Measurements from ENCODE around the gene TENM4. TPM values are rescaled to one million over a fixed set of nuclear protein-coding genes. Genes with fewer than 3 reads are reported as not detected.

Gene TENM4
- total RNA-seq, 1 donor from 2014 or later: 43.2 TPM

DNA sequence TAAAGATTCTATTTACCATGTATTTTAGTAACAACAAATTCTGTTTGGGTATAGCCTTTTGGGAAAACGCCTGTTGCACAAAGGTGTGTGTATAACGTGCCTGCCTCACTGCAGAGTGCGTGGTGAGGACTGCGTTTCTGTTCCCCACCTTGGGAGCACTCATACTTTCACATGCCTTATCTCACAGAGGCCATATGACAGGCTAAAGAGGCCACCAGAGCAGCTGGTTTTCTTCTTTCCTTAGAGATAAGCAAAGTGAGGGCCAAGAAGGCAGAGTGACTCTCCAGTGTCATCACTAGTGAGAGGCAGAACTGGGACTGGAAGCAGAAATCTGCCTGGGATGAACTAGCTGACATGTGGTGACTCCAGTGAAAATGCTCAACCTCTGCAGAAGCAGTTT, 497.0 kb downstream of the TENM4 start:
- Mint-ChIP-seq H3K4me1 (peaks cover 44% of the 10 kb centered on the region), H3K36me3 (ENCODE audit: low read depth) (peaks cover 5% of the 10 kb centered on the region)
- no peak for DNase-seq (ENCODE audit: low read depth, low spot score)

DNA sequence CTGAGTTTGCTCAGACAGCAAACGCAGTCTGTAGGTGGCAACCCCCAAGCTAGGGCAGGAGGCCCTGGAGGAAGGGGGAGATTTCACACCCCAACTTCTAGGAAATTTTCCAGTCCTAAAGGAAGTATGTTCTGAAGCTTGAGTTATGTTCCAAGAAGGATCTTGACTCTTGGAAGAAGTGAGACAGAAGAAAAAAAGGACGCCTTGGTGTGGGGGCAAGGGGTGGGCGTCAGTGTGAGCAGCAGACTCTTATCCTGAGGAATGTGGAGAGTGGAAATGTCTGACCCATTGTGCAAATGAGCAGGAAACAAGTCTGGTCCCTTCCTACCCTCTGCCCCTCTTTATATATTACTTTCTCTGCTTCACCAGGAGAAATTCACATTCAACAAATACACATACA, 497.7 kb downstream of the TENM4 start:
- no peak overlapping the region for H3K4me3 Mint-ChIP-seq
- H3K27me3 Mint-ChIP-seq (ENCODE audit: low read depth): peaks cover 45% of the 10 kb centered on the region
- H3K9me3 Mint-ChIP-seq: peaks cover 2% of the 10 kb centered on the region
- no peak overlapping the region for H3K27ac Mint-ChIP-seq (ENCODE audit: unreplicated experiment)
- H3K4me1 Mint-ChIP-seq: peaks cover 41% of the 10 kb centered on the region
- TF ChIP-seq, protein P1, sequence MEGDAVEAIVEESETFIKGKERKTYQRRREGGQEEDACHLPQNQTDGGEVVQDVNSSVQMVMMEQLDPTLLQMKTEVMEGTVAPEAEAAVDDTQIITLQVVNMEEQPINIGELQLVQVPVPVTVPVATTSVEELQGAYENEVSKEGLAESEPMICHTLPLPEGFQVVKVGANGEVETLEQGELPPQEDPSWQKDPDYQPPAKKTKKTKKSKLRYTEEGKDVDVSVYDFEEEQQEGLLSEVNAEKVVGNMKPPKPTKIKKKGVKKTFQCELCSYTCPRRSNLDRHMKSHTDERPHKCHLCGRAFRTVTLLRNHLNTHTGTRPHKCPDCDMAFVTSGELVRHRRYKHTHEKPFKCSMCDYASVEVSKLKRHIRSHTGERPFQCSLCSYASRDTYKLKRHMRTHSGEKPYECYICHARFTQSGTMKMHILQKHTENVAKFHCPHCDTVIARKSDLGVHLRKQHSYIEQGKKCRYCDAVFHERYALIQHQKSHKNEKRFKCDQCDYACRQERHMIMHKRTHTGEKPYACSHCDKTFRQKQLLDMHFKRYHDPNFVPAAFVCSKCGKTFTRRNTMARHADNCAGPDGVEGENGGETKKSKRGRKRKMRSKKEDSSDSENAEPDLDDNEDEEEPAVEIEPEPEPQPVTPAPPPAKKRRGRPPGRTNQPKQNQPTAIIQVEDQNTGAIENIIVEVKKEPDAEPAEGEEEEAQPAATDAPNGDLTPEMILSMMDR (conservative IDR thresholded peaks at IDR 0.05): no peak
- peaks cover 5% of the 10 kb centered on the region for H3K36me3 Mint-ChIP-seq (ENCODE audit: low read depth)
- DNase-seq (ENCODE audit: low read depth, low spot score): no peak

More for the DNA sequence above, 497.0 kb downstream of the TENM4 start:
- TF ChIP-seq, protein P1 (conservative IDR thresholded peaks at IDR 0.05): no peak
- Mint-ChIP-seq H3K27me3 (ENCODE audit: low read depth) (peaks cover 50% of the 10 kb centered on the region), H3K9me3 (peaks cover 2% of the 10 kb centered on the region), H3K27ac (ENCODE audit: unreplicated experiment) (no peak overlapping the region), H3K4me3 (no peak overlapping the region)

GRCh38 chr11:78941226-78941851, 499.5 kb downstream of the TENM4 start:
- H3K27me3 Mint-ChIP-seq (ENCODE audit: low read depth): peaks cover 39% of the 10 kb centered on the region
- no peak overlapping the region for H3K4me3 Mint-ChIP-seq
- H3K36me3 Mint-ChIP-seq (ENCODE audit: low read depth): no peaks in the 10 kb centered on the region
- H3K4me1 Mint-ChIP-seq: peaks cover 41% of the 10 kb centered on the region
- TF ChIP-seq, protein P1 (conservative IDR thresholded peaks at IDR 0.05): no peak
- DNase-seq (ENCODE audit: low read depth, low spot score): no peak
- no peaks in the 10 kb centered on the region for H3K9me3 Mint-ChIP-seq
- H3K27ac Mint-ChIP-seq (ENCODE audit: unreplicated experiment): no peak overlapping the region

DNA sequence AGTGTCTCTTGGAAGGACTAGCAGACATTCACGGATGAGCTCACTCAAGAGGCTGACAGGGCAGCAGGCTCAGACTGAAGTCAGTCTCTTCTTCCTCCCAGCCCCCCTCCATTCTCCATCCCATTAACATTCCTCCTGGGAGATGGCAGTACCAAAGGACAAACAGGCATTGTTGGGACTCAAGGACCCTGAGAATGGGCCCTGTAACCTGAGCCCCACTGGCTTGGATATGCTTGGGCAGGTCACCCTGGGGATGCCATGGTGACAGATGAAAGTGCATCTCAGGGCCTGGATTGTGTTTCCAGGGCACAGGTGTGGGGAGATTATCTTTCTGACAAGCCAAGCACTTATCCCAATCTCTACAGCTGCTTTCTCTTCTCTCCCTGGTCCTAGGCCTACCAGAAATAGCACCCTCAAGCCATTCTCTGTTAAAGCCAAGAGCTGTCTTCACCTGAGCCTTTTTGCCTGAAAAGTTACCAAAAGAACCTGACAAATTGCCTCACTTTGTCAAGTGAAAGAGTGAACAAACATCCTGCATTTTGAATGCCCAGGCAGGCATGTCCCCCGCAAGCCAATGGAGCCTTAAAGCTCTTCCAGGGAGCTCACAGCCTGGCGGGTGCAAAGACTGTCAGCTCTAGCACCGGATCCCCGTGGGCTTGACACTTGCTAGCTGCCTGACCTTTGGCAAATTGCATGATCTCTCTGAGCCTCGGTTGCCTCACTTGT, 500.2 kb downstream of the TENM4 start:
- Mint-ChIP-seq H3K4me3 (peak overlapping the region; percentile 24), H3K4me1 (peaks cover 41% of the 10 kb centered on the region), H3K36me3 (ENCODE audit: low read depth) (no peaks in the 10 kb centered on the region), H3K27me3 (ENCODE audit: low read depth) (peaks cover 32% of the 10 kb centered on the region), H3K9me3 (no peaks in the 10 kb centered on the region), H3K27ac (ENCODE audit: unreplicated experiment) (peak overlapping the region; percentile 52)
- no peak for DNase-seq (ENCODE audit: low read depth, low spot score)
- TF ChIP-seq, protein P1 (conservative IDR thresholded peaks at IDR 0.05): no peak

DNA sequence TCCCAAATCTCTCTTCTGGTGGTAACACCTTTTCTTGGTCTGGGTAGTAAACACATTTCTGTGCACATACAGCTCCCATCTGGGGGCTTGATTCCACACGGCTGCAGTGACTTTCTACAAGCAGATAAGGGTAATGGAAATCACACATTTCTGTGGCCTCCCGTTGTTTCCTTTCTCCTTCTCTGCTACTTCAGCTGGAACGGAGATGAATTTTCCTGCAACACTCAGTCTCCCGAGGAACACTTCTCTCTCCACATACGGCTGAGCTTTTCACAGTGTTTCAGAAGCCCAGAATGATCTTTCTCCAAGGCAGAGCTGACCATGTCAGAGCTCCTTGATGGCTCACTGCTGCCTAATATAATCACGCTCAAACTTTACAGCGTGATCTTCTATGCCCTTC, 501.9 kb downstream of the TENM4 start:
- no peak for DNase-seq (ENCODE audit: low read depth, low spot score)
- Mint-ChIP-seq H3K9me3 (no peaks in the 10 kb centered on the region), H3K4me1 (peaks cover 35% of the 10 kb centered on the region), H3K27me3 (ENCODE audit: low read depth) (peaks cover 17% of the 10 kb centered on the region), H3K27ac (ENCODE audit: unreplicated experiment) (no peak overlapping the region), H3K36me3 (ENCODE audit: low read depth) (no peaks in the 10 kb centered on the region), H3K4me3 (no peak overlapping the region)
- TF ChIP-seq, protein P1 (conservative IDR thresholded peaks at IDR 0.05): no peak
